ENCODE data around the gene TBXAS1. TPM values are rescaled to one million over a fixed set of nuclear protein-coding genes. Genes with fewer than 3 reads are reported as not detected.

TBXAS1 gene
- total RNA-seq, 4 donors from 2014 or later: 23.0 to 128 (median 47.3) TPM

- no peak for TF ChIP-seq CTCF (IDR thresholded peaks at IDR 0.05; ENCODE audit: low read depth)
These were observed 87.8 kb downstream of the TBXAS1 start for GRCh38 chr7:139916717-139917395.

- TF ChIP-seq CTCF (IDR thresholded peaks at IDR 0.05; ENCODE audit: low read depth): no peak
These were observed 88.8 kb downstream of the TBXAS1 start for GRCh38 chr7:139917851-139918250.

GRCh38 chr7:139918480-139918879, 89.4 kb downstream of the TBXAS1 start:
- TF ChIP-seq CTCF (IDR thresholded peaks at IDR 0.05; ENCODE audit: low read depth): no peak

GRCh38 chr7:139923090-139923489, 94.0 kb downstream of the TBXAS1 start:
- no peak for TF ChIP-seq CTCF (IDR thresholded peaks at IDR 0.05; ENCODE audit: low read depth)

GRCh38 chr7:139924461-139924860, 95.4 kb downstream of the TBXAS1 start:
- no peak for TF ChIP-seq CTCF (IDR thresholded peaks at IDR 0.05; ENCODE audit: low read depth)

GRCh38 chr7:139930286-139930965, 101.4 kb downstream of the TBXAS1 start:
- TF ChIP-seq CTCF (IDR thresholded peaks at IDR 0.05; ENCODE audit: low read depth): no peak

GRCh38 chr7:139931190-139931934, 102.3 kb downstream of the TBXAS1 start:
- TF ChIP-seq CTCF (IDR thresholded peaks at IDR 0.05; ENCODE audit: low read depth): no peak
